GM12892 (cell line): ENCODE measurements around the gene NR2E1.

ENCODE experiments used
- DNase-seq: peaks from one replicate; pipeline ENCODE4 v3.0.0; 2011; ENCODE audit not compliant: insufficient read length
- FAIRE-seq: peaks from 2 replicates; lab custom pipeline; 2011; peaks lifted over from hg19 to GRCh38; lab: Jason Lieb, UNC
- POLR2A ChIP-seq: IDR thresholded peaks from 2 replicates; pipeline ENCODE4 v1.6.1; 2011; ENCODE audit warnings: low read depth, low read length, control low read depth
- POLR2AphosphoS5 ChIP-seq: IDR thresholded peaks from 2 replicates; pipeline ENCODE4 v1.6.1; 2011; ENCODE audit warnings: low read depth, low read length, control low read depth
- TAF1 ChIP-seq: IDR thresholded peaks from 2 replicates; pipeline ENCODE4 v1.6.1; 2011; ENCODE audit warnings: low read depth, mild to moderate bottlenecking, control low read depth, low read length, borderline replicate concordance

Gene NR2E1

DNA sequence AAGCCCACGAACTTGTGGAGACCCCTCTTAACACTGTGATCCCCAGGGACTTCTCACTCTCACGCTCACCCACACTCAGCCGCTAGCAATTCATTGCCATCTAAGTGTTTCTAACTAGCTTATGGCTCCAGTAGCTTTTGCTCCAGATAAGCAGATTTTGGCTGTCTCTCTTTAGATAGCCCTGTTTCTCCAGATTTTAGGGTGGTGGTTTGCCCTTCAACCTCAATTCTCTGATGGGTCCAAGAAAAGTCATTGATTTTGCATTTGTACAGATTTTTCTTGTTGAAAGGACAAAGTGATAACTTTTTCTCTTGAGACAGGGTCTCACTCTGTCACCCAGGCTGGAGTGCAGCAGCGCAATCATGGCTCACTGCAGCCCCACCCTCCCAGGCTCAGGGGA is 41.2 kb downstream of the NR2E1 start:
- DNase-seq (no peak), FAIRE-seq (no peak)
- TF ChIP-seq TAF1 (no peak), POLR2AphosphoS5 (no peak), POLR2A (no peak)

DNA sequence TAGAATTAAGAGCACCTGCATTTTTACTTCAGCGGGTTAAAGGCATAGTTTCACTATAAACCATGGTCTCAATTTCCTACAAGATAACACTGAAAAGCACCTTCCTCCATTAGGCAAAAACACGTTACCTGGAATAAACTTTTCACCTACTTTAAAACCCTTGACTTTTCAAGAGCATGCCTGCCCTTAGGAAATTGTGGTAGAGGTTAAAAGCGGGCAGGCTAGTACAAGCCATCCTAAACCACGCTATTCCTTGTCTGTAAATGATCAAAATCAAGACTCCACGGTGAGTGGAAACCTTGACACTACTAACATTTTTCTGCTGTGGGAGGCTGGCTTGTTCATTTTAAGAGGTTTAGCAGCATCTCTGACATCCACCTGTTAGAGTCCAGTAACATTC is 43.9 kb downstream of the NR2E1 start:
- FAIRE-seq (no peak), DNase-seq (no peak)
- TF ChIP-seq POLR2AphosphoS5 (no peak), TAF1 (no peak), POLR2A (no peak)

DNA sequence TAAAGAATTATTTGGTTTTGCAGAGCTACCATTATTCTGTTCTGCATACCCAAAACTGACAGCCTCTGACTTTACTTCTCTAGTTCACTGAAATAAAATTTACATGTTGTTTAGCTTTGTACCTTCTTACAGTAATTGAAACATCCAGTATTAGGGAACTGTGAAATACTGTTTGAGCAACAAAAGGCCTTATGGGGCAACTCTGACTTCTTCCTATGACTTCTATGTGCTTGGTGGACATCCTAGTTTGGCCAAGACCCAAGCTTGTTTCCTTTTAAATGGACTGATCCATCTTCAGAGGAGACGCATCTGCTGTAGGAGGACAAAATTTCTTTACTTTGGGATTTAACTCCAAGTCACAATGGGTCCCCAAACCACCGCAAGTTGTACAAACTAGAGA is 44.7 kb downstream of the NR2E1 start:
- DNase-seq (no peak), FAIRE-seq (no peak)
- no peak for TF ChIP-seq POLR2A
- no peak for TF ChIP-seq TAF1
- no peak for TF ChIP-seq POLR2AphosphoS5

DNA sequence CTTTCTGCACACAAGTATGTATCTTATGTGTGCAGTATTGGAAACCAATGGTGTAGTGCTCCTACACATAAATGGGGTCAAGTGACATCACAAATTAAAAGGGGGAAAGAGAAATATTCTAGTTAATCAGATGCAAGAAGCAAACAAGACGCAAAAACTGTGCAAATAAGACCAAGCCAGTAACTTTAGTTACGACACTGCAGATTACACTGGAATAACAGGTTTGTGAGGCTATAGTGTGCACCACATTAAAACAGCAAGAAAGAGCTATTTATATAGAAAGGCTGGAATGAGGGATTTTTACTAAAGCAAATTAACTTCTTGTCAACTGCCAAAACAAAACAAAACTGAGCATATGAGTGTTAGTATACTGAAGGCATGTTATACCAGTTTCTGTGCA is 45.8 kb downstream of the NR2E1 start:
- DNase-seq (no peak), FAIRE-seq (peak; percentile 67)
- no peak for TF ChIP-seq POLR2A
- TF ChIP-seq TAF1 = no peak
- no peak for TF ChIP-seq POLR2AphosphoS5

DNA sequence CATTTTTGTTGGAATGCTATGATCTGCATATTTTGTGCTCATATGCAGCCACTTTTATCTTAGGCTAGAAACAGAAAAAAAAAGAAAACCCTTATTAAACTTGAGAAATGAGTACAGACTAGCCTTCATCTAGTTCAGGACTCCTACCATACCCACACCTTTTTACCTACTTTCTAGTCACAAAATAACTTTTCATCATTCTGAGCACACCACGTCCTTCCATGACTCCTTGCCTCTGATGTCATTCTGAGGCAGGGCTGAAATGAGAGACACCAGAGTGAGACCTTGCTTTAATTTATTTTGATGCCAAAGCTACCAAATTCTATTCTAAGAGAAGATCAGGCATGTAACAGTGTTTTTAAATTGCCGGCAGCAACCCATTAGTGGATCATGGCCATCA is 56.2 kb downstream of the NR2E1 start:
- no peak for DNase-seq
- TF ChIP-seq TAF1 (no peak), POLR2A (no peak), POLR2AphosphoS5 (no peak)
- FAIRE-seq = no peak

DNA sequence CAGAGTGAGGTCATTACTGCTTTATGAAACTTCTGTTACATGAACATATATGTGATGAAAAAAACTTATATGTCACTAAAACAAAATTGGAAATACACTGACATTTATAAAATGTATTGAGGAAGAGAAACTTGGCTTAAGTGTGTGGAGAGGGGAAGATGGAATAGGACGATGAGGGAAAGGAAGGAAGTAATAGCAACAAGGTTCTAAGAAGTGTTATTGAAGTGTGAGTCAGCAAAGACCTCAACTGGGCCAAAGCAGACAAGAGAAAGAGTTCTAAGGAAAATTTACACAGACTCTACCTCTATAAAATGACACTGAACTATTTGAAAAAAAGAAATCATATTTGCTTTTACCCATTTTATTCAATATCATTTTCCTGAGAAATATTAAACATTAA is 56.7 kb downstream of the NR2E1 start:
- FAIRE-seq (no peak), DNase-seq (no peak)
- no peak for TF ChIP-seq POLR2AphosphoS5
- TF ChIP-seq TAF1 = no peak
- no peak for TF ChIP-seq POLR2A

DNA sequence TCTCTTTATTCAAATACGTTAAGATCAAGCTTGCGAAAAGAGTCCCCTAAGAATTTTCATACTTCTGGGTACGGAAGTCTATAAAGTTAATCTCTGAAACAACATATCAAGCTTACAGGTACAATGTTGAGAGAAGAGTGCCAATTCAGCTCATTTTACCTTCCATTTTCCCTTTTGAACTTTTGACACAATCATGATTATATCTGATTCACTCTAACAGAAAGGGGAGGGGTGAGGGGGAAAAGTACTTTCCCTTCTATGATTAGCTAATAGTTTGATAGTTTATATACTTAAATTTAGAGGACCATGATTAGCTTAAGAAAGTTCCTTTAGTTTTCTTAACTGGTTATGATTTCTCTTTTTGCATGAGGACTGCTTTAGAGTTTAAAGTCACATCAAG is 61.5 kb downstream of the NR2E1 start:
- DNase-seq (no peak), FAIRE-seq (no peak)
- TF ChIP-seq TAF1 = no peak

DNA sequence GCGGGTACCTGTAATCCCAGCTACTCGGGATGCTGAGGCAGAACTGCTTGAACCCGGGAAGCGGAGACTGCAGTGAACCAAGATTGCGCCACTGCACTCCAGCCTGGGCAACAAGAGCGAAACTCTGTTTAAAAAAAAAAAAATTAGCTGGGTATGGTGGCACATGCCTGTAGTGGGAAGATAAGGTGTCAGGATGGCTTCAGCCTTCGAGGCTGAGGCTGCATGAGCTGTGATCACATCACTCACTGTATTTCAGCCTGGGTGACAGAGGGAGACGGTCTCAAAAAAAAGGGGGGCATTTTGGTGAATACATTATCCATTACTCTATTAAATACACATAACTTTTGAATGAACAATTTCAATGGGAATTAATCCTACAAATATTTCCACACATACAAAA is 62.6 kb downstream of the NR2E1 start:
- DNase-seq (no peak), FAIRE-seq (no peak)
- TF ChIP-seq POLR2AphosphoS5 = no peak
- TF ChIP-seq TAF1 = no peak
- no peak for TF ChIP-seq POLR2A

DNA sequence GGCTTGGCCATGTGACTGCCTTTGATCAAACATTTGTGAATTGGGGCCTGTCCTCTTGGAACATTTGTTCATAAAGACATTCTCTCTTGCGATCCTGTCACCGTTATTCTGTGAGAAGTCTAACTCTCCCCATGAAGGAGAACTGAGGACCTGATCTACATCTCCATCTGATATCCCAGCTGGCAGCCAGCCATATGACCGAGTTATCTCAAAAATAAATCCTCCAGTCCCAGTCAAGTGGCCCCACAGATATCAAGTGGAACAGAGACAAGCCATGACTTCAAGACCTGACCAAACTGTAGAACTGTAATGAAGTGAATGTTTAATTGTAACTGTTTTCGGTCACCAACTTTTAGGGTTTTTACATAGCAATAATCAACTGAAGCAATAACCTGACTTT is 69.3 kb downstream of the NR2E1 start:
- DNase-seq (no peak), FAIRE-seq (no peak)
- TF ChIP-seq TAF1 (no peak), POLR2AphosphoS5 (no peak), POLR2A (no peak)

DNA sequence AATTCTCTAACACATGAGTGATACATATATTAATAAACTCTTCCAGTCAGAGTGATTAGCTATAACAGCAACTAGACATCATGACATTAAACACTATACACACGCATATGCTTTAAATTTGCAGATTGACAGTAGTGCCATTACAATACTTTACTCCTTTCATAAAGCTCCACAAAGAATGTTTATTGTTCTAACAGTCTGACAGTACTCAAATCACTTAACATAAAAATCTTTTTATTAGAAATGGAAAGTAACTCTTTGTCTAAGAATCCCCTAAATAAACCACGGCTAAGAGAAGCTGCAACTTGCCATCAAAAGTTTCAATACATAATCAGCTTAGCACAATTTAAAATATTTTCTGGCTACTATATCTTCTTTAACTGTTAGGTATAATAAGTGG is 71.0 kb downstream of the NR2E1 start:
- DNase-seq = no peak
- FAIRE-seq = no peak
- TF ChIP-seq POLR2AphosphoS5 (no peak), TAF1 (no peak), POLR2A (no peak)

DNA sequence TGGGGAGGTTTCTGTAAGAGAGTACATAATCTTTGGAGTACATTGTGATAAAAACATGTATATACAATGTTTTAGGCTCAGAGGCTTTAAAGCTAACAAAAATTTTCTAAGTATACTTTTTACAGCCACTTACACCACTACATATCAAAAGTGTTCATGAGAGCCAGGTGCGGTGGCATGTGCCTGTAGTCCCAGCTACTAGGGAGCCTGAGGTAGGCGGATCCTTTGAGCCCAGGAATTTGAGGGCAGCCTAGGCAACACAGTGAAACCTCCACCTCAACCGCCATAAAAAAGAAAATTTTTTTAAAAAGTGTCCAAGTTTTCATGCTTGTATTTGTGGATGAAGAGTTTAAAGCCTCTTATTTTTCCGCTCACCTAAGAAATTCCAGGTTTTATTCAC is 72.5 kb downstream of the NR2E1 start:
- DNase-seq (no peak), FAIRE-seq (no peak)
- no peak for TF ChIP-seq POLR2A
- TF ChIP-seq POLR2AphosphoS5 = no peak
- TF ChIP-seq TAF1 = no peak
